ENCODE results near the gene LRRC45. TPM values are rescaled to one million over a fixed set of nuclear protein-coding genes. Genes with fewer than 3 reads are reported as not detected.

The LRRC45 gene
- total and polyA plus RNA-seq, 9 of the 15 experiments (the other 6 are each of a cell fraction or from before 2014, with no cell fraction given) = 3.5 to 21.5 (median 11.2) TPM; not detected in 2

- TF ChIP-seq NCOA4 (IDR thresholded peaks at IDR 0.05; ENCODE audit: partially characterized antibody) = no peak
These were observed 31.3 kb upstream of the LRRC45 start (continued) for GRCh38 chr17:81991684-81992305.

GRCh38 chr17:81992306-81993102 lies 30.6 kb upstream of the LRRC45 start:
- Histone ChIP-seq H3K9me1 (ENCODE audit: control insufficient read depth, insufficient read depth, low read length) (peaks cover 3% of the 10 kb centered on the region), H2AFZ (ENCODE audit: low read depth, low read length) (no peak overlapping the region), H3K4me2 (ENCODE audit: insufficient read depth, low read length) (no peak overlapping the region), H4K20me1 (replicated peaks; ENCODE audit: control insufficient read depth, insufficient read depth, low read length) (no peaks in the 10 kb centered on the region), H3K9ac (ENCODE audit: insufficient read depth in 1 of 2, low read depth in 2 of 2, low read length in 2 of 2) (peak overlapping the region in 1 of 2 experiments; percentile 58; a peak in 2 of 4 replicates), H3K9me3 (replicated peaks; ENCODE audit: control insufficient read depth, insufficient read depth, low read depth, low read length) (no peaks in the 10 kb centered on the region), H3K79me2 (ENCODE audit: control insufficient read depth, insufficient read depth, low read length) (no peaks in the 10 kb centered on the region), H3K4me3 (no peak overlapping the region), H3K4me1 (replicated peaks in 1 of 2; ENCODE audit: control insufficient read depth in 2 of 2, insufficient read depth in 2 of 2, low read length in 2 of 2) (peaks cover 0 to 54% of the 10 kb centered on the region in 2 experiments; a peak in 2 of 5 replicates), H3K27me3 (ENCODE audit: control insufficient read depth in 2 of 2, insufficient read depth in 2 of 2, low read length in 2 of 2) (no peaks in the 10 kb centered on the region), H3K36me3 (ENCODE audit: control insufficient read depth, insufficient read depth, low read length) (peaks cover 10% of the 10 kb centered on the region; the same call in 1 of the 3 replicates), H3K27ac (ENCODE audit: extremely low read depth, low read depth, low read length) (no peak overlapping the region)
- in situ Hi-C loops (cut with MboI) = no loop called here
- no peak for FAIRE-seq
- no peak for DNase-seq (ENCODE audit: extremely low read depth in 1 of 4, low spot score in 3 of 4)
- CTCF ChIA-PET (ENCODE audit: low intra/inter-chr PET ratio) = no interaction called here
- intact Hi-C loops (cut with micrococcal nuclease) = no loop called here
- BruUV-seq (replicated peaks) = no TSS peak
- 88% methylated on average over 23 of the region's 31 CpGs for WGBS (ENCODE audit: insufficient coverage, low coverage, missing lambda C conversion rate)
- TF ChIP-seq E2F5 (CRISPR knock-in tag; IDR thresholded peaks at IDR 0.05) = no peak
- no peak for ATAC-seq
- POLR2A ChIA-PET = no interaction called here
